Measurements from ENCODE around the gene ADGRF3. TPM values are rescaled to one million over a fixed set of nuclear protein-coding genes. Genes with fewer than 3 reads are reported as not detected.
"Not testable (repeated sequence)": the region's sequence is repeated elsewhere in the genome, so short reads cannot be mapped to it uniquely, and the experiment has no call there.

The ADGRF3 gene
- total RNA-seq, 1 donor from 2014 or later = not detected

DNA sequence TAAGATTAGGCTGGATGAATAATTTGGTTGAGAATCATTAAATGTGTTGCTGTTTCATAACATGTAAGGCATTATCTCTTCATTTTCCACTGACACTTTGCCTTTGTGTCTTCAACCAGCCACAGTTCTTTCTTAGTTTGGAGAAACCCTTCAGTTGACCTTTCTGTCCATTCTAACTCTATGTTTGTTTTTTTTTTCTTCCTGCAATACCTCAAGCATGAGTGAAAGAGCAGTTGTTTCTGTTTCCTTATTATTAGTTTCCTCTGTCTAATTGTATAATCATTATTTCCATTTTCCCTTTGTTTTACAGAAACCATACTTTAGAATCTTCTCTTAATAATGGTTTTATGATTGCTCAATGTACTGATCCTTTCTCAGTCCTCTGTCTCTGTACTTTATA is 76.2 kb downstream of the ADGRF3 start:
- Histone ChIP-seq H3K36me3 (ENCODE audit: control insufficient read depth in 3 of 3, insufficient read depth in 3 of 3, low read length in 3 of 3) (peaks cover 0 to 16% (median 5%) of the 10 kb centered on the region in 3 donors), H3K27me3 (ENCODE audit: control insufficient read depth in 3 of 3, insufficient read depth in 3 of 3, low read length in 3 of 3) (no peaks in the 10 kb centered on the region), H3K9ac (ENCODE audit: low read depth in 1 of 3, low read length in 3 of 3) (no peak overlapping the region), H3K27ac (ENCODE audit: low read depth, low read length) (no peak overlapping the region), H3K4me3 (ENCODE audit: low read length in 3 of 3) (no peak overlapping the region), H3K4me1 (ENCODE audit: control insufficient read depth in 3 of 3, insufficient read depth in 3 of 3, low read length in 3 of 3) (peaks cover 18 to 24% (median 18%) of the 10 kb centered on the region in 3 donors), H3K9me3 (ENCODE audit: control insufficient read depth in 3 of 3, low read length in 3 of 3) (no peaks in the 10 kb centered on the region)

DNA sequence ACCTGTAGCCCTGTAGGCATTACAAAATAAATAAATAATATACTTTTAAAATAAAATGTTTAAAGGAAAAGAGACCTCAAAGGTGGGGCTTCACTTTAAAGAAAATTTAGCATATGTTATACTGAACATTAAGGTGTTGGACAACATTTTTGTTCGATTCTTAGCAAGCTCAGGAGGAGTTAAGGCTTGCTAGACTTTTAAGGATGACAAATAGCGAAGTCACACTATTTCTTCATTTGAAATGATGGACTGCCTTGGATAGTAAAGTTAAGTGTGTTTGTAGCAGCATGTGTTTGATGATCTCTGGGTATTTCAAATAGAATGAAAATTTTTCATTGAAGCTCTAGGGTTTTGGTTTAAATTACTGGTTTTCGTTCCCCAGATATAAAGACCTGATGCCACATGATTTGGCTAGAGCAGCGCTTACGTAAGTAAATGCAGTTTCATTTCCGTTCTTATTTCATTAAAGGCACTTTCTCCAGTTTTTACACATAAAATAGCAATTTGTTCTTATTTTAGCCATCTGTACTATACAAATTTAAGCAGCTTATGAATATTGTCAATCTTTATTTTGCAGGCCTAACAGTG is 76.9 kb downstream of the ADGRF3 start:
- H3K4me3 ChIP-seq (ENCODE audit: low read length in 3 of 3) = no peak overlapping the region
- no peaks in the 10 kb centered on the region for H3K9me3 ChIP-seq (ENCODE audit: control insufficient read depth in 3 of 3, low read length in 3 of 3)
- H3K36me3 ChIP-seq (ENCODE audit: control insufficient read depth in 3 of 3, insufficient read depth in 3 of 3, low read length in 3 of 3) = peaks cover 0 to 10% (median 6%) of the 10 kb centered on the region in 3 donors
- no peak overlapping the region for H3K9ac ChIP-seq (ENCODE audit: low read depth in 1 of 3, low read length in 3 of 3)
- peaks cover 12 to 18% (median 14%) of the 10 kb centered on the region in 3 donors for H3K4me1 ChIP-seq (ENCODE audit: control insufficient read depth in 3 of 3, insufficient read depth in 3 of 3, low read length in 3 of 3)
- no peaks in the 10 kb centered on the region for H3K27me3 ChIP-seq (ENCODE audit: control insufficient read depth in 3 of 3, insufficient read depth in 3 of 3, low read length in 3 of 3)
- no peak overlapping the region for H3K27ac ChIP-seq (ENCODE audit: low read depth, low read length)

DNA sequence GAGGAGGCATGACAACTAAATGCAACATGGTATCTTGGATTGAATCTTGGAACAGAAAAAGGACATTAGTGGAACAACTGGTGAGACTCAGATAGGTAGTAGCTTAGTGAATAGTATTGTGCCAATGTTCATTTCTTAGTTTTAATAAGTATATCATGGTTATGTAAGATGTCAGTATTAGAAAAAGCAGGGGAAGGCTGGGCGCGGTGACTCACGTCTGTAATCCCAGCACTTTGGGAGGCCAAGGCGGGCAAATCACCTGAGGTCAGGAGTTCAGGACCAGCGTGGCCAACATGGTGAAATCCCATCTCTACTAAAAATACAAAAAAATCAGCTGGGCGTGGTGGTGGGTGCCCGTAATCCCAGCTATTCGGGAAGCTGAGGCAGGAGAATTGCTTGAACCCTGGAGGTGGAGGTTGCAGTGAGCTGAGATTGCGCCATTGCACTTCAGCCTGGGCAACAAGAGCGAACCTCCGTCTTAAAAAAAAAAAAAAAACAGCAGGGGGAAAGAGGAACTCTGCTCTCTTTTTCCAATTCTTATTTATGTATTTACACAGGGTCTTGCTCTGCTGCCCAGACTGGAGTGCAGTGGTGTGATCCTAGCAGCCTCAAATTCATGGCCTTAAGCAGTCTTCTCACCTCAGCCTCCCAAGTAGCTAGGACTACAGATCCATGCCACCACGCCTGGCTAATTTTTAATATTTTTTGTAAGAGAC is 77.8 kb downstream of the ADGRF3 start:
- peaks cover 6 to 10% (median 8%) of the 10 kb centered on the region in 3 donors for H3K4me1 ChIP-seq (ENCODE audit: control insufficient read depth in 3 of 3, insufficient read depth in 3 of 3, low read length in 3 of 3)

DNA sequence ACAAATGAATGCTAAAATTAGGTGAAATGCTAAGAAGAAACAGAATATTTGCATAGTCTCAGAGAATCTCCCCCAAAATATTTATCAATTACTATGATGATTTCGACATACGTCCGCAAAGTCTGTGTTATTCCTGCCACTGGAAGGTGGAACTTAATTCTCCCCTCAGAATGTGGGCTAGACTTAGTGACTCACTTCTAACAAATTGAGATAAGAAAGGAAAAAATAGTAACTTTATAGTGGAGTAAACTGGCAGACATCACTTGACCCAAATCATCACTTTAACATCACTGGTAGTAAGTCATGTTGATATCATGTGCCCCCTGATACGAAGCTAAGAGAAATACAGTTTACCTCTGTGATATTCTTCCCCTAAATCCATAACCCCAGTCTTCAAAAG is 78.4 kb downstream of the ADGRF3 start:
- Histone ChIP-seq H3K4me3 (ENCODE audit: low read length in 3 of 3) (no peak overlapping the region), H3K36me3 (ENCODE audit: control insufficient read depth in 3 of 3, insufficient read depth in 3 of 3, low read length in 3 of 3) (peaks cover 4 to 17% (median 16%) of the 10 kb centered on the region in 3 donors), H3K4me1 (ENCODE audit: control insufficient read depth in 3 of 3, insufficient read depth in 3 of 3, low read length in 3 of 3) (peaks cover under 1 to 4% (median 3%) of the 10 kb centered on the region in 3 donors), H3K9ac (ENCODE audit: low read depth in 1 of 3, low read length in 3 of 3) (no peak overlapping the region), H3K27ac (ENCODE audit: low read depth, low read length) (no peak overlapping the region), H3K9me3 (ENCODE audit: control insufficient read depth in 3 of 3, low read length in 3 of 3) (no peaks in the 10 kb centered on the region), H3K27me3 (ENCODE audit: control insufficient read depth in 3 of 3, insufficient read depth in 3 of 3, low read length in 3 of 3) (no peaks in the 10 kb centered on the region)

More for the DNA sequence above, 77.8 kb downstream of the ADGRF3 start:
- H3K27me3 ChIP-seq (ENCODE audit: control insufficient read depth in 3 of 3, insufficient read depth in 3 of 3, low read length in 3 of 3); H3K4me3 ChIP-seq (ENCODE audit: low read length in 3 of 3); H3K27ac ChIP-seq (ENCODE audit: low read depth, low read length); H3K9me3 ChIP-seq (ENCODE audit: control insufficient read depth in 3 of 3, low read length in 3 of 3); H3K9ac ChIP-seq (ENCODE audit: low read depth in 1 of 3, low read length in 3 of 3): not testable (repeated sequence)
- peaks cover under 1 to 11% (median 10%) of the 10 kb centered on the region in 3 donors for H3K36me3 ChIP-seq (ENCODE audit: control insufficient read depth in 3 of 3, insufficient read depth in 3 of 3, low read length in 3 of 3)

DNA sequence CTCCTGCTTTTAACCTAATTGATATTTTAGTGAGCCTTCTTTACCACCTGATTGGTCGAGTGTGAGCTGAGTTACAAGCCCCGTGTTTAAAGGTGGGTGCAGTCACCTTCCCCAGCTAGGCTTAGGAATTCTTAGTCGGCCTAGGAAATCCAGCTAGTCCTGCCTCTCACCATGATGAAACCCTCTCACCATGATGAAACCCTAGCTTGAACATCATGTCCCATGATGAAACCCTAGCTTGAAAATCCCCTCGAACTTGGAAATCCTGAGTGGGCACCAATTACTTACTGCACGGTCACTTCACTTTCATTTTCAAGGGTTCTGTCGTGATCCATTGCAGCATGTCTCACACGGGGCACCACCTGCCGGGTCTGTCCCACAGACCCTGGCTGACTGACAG is 87.8 kb downstream of the ADGRF3 start:
- H3K27me3 ChIP-seq (ENCODE audit: control insufficient read depth in 3 of 3, insufficient read depth in 3 of 3, low read length in 3 of 3); H3K27ac ChIP-seq (ENCODE audit: low read depth, low read length); H3K9me3 ChIP-seq (ENCODE audit: control insufficient read depth in 3 of 3, low read length in 3 of 3); H3K4me3 ChIP-seq (ENCODE audit: low read length in 3 of 3); H3K4me1 ChIP-seq (ENCODE audit: control insufficient read depth in 3 of 3, insufficient read depth in 3 of 3, low read length in 3 of 3); H3K9ac ChIP-seq (ENCODE audit: low read depth in 1 of 3, low read length in 3 of 3): not testable (repeated sequence)
- H3K36me3 ChIP-seq (ENCODE audit: control insufficient read depth in 3 of 3, insufficient read depth in 3 of 3, low read length in 3 of 3) = peaks cover 4 to 30% (median 30%) of the 10 kb centered on the region in 3 donors

Other genes starting within 250 kb of the ADGRF3 start
- 1.0 TPM for gene GAREM2, start 173.7 kb downstream of the ADGRF3 start, total RNA-seq
- 174 TPM for gene HADHA, start 102.2 kb downstream of the ADGRF3 start, total RNA-seq
- gene HADHB, start 101.8 kb downstream of the ADGRF3 start, total RNA-seq = 118 TPM
- 13.0 TPM for gene SELENOI, start 646 bp downstream of the ADGRF3 start, total RNA-seq
- 2.1 TPM for gene DRC1, start 55.1 kb upstream of the ADGRF3 start, total RNA-seq
- gene OTOF, start 131.3 kb upstream of the ADGRF3 start, total RNA-seq = 5.2 TPM